DMS53 (cell line): Measurements from ENCODE around the gene CASS4.
"Not testable (repeated sequence)": the region's sequence is repeated elsewhere in the genome, so short reads cannot be mapped to it uniquely, and the experiment has no call there.

Experiments used
- DNase-seq: peaks from one replicate; lab custom pipeline; 2025; lab: John Stamatoyannopoulos, UW

The CASS4 gene

GRCh38 chr20:56392132-56392880 is 19.8 kb upstream of the CASS4 start, which contains the start of the genes AURKA and CSTF1:
TSS of gene AURKA (minus strand) at chr20:56392215. CDS start at chr20:56388197, 4,018 bp downstream.
TSS of gene CSTF1 (plus strand) at chr20:56392645. CDS start at chr20:56395553, 2,908 bp downstream.
- DNase-seq = peak; percentile 99

GRCh38 chr20:56392881-56393482 is 19.1 kb upstream of the CASS4 start:
- peak; percentile 53 for DNase-seq

- DNase-seq = no peak
Observed at GRCh38 chr20:56393653-56394052, 18.4 kb upstream of the CASS4 start.

- no peak for DNase-seq
Observed at GRCh38 chr20:56395166-56395565, 16.9 kb upstream of the CASS4 start.

- DNase-seq = peak; percentile 71
Observed at GRCh38 chr20:56400001-56400640, 11.9 kb upstream of the CASS4 start.

GRCh38 chr20:56403465-56403864 is 8.6 kb upstream of the CASS4 start:
- DNase-seq = no peak

GRCh38 chr20:56405356-56405755 is 6.7 kb upstream of the CASS4 start:
- not testable (repeated sequence) for DNase-seq

- no peak for DNase-seq
Observed at GRCh38 chr20:56406910-56407309, 5.2 kb upstream of the CASS4 start.

GRCh38 chr20:56409521-56409920 is 2.5 kb upstream of the CASS4 start:
- no peak for DNase-seq

- no peak for DNase-seq
Observed at GRCh38 chr20:56409956-56410355, 2.1 kb upstream of the CASS4 start.

GRCh38 chr20:56411287-56411686 is 773 bp upstream of the CASS4 start:
- DNase-seq = not testable (repeated sequence)

- no peak for DNase-seq
Observed at GRCh38 chr20:56412473-56412790, 372 bp downstream of the CASS4 start.

GRCh38 chr20:56412949-56413348 is 889 bp downstream of the CASS4 start:
- DNase-seq = no peak

GRCh38 chr20:56414842-56415765 is 3.0 kb downstream of the CASS4 start:
- no peak for DNase-seq

- no peak for DNase-seq
Observed at GRCh38 chr20:56417402-56417801, 5.3 kb downstream of the CASS4 start.

- no peak for DNase-seq
Observed at GRCh38 chr20:56417911-56418310, 5.9 kb downstream of the CASS4 start.

GRCh38 chr20:56418385-56418861 is 6.4 kb downstream of the CASS4 start:
- DNase-seq = no peak

GRCh38 chr20:56420028-56420427 is 8.0 kb downstream of the CASS4 start:
- no peak for DNase-seq

GRCh38 chr20:56420940-56421688 is 9.1 kb downstream of the CASS4 start:
- DNase-seq = no peak

GRCh38 chr20:56422076-56422823 is 10.2 kb downstream of the CASS4 start:
- DNase-seq = no peak

- DNase-seq = no peak
Observed at GRCh38 chr20:56422824-56423189, 10.7 kb downstream of the CASS4 start.
